Measurements from ENCODE around the gene TRPV4.

Gene TRPV4

DNA sequence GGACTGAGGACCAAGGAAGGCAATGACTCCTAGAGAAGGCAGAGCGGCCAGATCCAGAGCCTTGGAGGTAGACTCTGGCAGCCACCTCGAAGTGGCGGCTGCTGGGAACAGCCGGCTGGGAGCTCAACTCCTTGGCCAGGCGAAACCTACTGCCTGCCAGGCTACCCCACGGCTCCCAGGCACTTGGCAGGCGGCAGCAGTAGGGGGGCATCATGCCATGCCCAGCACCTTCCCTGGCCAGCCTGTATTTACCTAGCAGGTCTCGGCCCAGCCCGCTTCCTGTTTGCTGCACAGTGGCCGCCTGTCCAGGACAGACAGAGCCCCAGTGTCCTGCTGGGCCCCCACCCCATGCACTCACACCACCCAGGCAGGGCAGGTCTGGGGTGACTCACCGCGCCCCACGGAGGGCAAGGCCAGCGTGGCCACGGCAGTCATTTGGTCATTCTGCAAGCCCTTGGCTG is 10.2 kb downstream of the TRPV4 start:
- in situ Hi-C loops (cut with MboI; ENCODE audit: low sequenced_read_pairs, unreplicated experiment): no loop called here
- DNase-seq (ENCODE audit: low spot score): no peak
- TF ChIP-seq, protein P1, sequence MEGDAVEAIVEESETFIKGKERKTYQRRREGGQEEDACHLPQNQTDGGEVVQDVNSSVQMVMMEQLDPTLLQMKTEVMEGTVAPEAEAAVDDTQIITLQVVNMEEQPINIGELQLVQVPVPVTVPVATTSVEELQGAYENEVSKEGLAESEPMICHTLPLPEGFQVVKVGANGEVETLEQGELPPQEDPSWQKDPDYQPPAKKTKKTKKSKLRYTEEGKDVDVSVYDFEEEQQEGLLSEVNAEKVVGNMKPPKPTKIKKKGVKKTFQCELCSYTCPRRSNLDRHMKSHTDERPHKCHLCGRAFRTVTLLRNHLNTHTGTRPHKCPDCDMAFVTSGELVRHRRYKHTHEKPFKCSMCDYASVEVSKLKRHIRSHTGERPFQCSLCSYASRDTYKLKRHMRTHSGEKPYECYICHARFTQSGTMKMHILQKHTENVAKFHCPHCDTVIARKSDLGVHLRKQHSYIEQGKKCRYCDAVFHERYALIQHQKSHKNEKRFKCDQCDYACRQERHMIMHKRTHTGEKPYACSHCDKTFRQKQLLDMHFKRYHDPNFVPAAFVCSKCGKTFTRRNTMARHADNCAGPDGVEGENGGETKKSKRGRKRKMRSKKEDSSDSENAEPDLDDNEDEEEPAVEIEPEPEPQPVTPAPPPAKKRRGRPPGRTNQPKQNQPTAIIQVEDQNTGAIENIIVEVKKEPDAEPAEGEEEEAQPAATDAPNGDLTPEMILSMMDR (IDR thresholded peaks at IDR 0.05; ENCODE audit: borderline replicate concordance, control extremely low read depth, extremely low read depth, insufficient read depth, missing control alignments): no peak

DNA sequence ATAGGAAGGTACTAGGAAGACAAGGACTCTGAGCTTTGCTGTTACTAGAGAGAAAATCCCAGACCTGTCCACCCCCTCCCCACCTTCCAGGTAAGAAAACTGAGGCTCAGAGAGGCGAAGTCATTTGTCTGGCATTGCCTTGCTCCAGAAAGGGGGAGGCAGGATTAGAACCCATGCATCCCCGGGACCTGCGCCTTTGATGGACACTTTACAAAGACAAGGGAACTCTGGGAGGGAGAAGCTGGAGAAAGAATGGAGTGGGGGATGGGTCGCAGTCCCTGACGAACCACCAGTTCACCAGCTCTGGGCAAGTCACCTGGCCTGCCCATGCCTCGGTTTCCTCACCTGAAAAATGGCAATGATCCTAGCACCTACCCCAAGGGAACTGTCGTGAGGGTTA is 10.8 kb downstream of the TRPV4 start:
- in situ Hi-C loops (cut with MboI; ENCODE audit: low sequenced_read_pairs, unreplicated experiment): no loop called here
- TF ChIP-seq, protein P1 (IDR thresholded peaks at IDR 0.05; ENCODE audit: borderline replicate concordance, control extremely low read depth, extremely low read depth, insufficient read depth, missing control alignments): no peak
- DNase-seq (ENCODE audit: low spot score): no peak

DNA sequence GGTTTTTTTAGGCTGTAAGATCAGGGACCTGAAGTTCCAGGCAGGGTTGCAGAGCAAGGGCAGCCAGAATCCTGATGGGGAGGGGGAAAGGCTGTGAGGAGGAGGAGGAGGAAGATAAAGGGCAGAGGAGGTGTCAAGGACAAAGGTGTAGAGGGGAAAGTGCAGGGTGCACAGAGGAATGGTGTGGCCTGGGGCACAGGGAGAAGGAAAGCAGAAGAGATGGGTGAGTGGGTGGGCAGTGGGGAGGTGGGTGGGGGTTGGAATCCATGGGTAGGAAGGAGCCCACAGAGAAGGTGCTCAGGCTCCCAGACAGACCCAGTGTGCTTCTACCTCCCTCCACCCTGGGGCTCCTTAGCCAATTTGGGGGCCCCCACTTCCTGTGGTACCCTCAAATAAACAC is 11.2 kb downstream of the TRPV4 start:
- TF ChIP-seq, protein P1 (IDR thresholded peaks at IDR 0.05; ENCODE audit: borderline replicate concordance, control extremely low read depth, extremely low read depth, insufficient read depth, missing control alignments): no peak
- in situ Hi-C loops (cut with MboI; ENCODE audit: low sequenced_read_pairs, unreplicated experiment): no loop called here
- DNase-seq (ENCODE audit: low spot score): no peak

DNA sequence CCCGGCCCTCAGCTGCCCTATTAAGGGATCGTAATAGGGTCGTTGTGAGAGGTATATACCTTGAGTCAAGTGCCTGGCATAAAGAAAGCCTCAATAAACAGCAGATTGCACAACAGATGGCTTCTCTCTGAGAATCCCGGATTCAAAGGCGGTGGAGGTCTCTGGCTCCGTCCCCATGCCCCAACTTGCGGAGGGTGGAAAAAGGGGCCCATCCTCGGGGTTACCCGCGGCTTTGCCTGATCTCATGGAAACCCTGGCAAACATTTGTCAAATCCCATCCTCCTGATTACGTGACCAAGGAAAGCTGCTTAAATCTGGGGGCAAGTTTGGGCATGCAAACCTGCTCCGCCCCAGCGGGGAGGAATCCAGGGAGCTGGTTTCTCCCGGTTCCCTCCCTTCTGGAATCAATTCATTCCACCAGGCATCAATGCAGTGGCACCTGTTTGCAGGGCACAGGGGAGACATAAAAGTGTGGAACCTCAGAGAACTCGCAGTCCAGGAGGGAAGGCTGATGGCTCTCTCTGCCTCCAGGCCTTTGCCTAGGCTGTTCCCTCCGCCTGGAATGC is 12.3 kb downstream of the TRPV4 start:
- TF ChIP-seq, protein P1 (IDR thresholded peaks at IDR 0.05; ENCODE audit: borderline replicate concordance, control extremely low read depth, extremely low read depth, insufficient read depth, missing control alignments): no peak
- in situ Hi-C loops (cut with MboI; ENCODE audit: low sequenced_read_pairs, unreplicated experiment): no loop called here
- DNase-seq (ENCODE audit: low spot score): no peak

DNA sequence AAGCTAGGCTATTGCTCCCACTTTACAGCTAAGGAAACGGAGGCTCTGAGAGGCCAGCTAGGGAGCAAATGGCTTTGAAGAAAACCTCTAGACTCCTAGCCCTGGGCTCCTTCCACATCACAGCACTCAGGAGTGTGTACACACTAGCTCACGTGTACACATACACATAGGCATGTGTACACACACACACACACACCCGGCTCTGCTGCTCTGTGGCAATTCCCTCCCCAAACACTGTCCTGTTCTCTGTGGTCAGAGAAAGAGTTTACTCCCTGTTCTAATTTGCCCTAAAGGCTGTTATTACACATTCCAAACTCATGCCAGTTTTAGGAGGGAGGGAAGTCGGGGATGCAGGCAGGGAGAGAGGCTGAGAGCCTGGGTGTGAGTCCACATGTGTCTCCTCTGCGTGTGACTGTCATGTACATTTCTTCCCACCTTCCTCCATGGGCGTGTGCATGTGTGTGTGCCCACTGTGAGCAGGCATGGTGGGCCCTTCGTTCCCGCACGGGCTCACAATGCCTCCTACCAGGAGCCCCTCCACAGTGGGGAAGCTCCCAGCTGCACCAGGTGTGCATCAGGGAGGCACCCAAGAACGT is 14.2 kb downstream of the TRPV4 start:
- TF ChIP-seq, protein P1 (IDR thresholded peaks at IDR 0.05; ENCODE audit: borderline replicate concordance, control extremely low read depth, extremely low read depth, insufficient read depth, missing control alignments): no peak
- no peak for DNase-seq (ENCODE audit: low spot score)
- in situ Hi-C loops (cut with MboI; ENCODE audit: low sequenced_read_pairs, unreplicated experiment): no loop called here

DNA sequence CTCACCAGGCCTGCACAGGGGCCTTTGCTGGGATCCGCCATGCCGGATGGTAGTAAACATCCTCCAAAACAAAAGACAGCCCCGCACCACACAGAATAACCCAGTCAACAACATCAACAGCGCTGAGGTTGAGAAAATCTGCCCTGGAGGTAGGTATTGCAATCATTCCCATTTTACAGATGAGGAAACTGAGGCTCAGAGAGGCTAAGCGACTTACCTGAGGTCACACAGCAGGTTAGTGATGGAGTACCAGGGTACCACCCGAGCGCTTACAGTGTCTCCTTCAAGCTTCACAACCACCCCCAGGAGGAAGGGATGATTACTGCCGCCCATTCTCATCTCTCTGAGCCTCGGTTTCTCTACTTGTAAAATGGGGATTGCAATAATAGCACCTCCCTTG is 14.9 kb downstream of the TRPV4 start:
- DNase-seq (ENCODE audit: low spot score): no peak
- in situ Hi-C loops (cut with MboI; ENCODE audit: low sequenced_read_pairs, unreplicated experiment): no loop called here
- TF ChIP-seq, protein P1 (IDR thresholded peaks at IDR 0.05; ENCODE audit: borderline replicate concordance, control extremely low read depth, extremely low read depth, insufficient read depth, missing control alignments): no peak

Measured in GM13976 (cell line).